Mesothelial cell of epicardium (in vitro differentiated cells): ENCODE results near the gene TMEM121. TPM values are rescaled to one million over a fixed set of nuclear protein-coding genes. Genes with fewer than 3 reads are reported as not detected.
A peak's percentile ranks its signal among the peaks of the same experiment; 100 is the strongest.

Experiments used
- DNase-seq, 2 experiments: peaks; one replicate each; pipeline ENCODE4 v3.0.0; 2021; ENCODE audit warnings: low spot score in 2 of 2; ENCODE audit not compliant: unreplicated experiment in 2 of 2
- H3K27ac Mint-ChIP-seq: 2 replicates; pipeline ENCODE4 v1.8.0; 2021; ENCODE audit warnings: mixed read lengths
- H3K27me3 Mint-ChIP-seq: 2 replicates; pipeline ENCODE4 v1.8.0; 2021; ENCODE audit warnings: low read depth, mixed read lengths
- H3K36me3 Mint-ChIP-seq: 2 replicates; pipeline ENCODE4 v1.8.0; 2021; ENCODE audit warnings: mixed read lengths
- H3K4me1 Mint-ChIP-seq: 2 replicates; pipeline ENCODE4 v1.8.0; 2021; ENCODE audit warnings: mixed read lengths
- H3K4me3 Mint-ChIP-seq: 2 replicates; pipeline ENCODE4 v1.8.0; 2021; ENCODE audit warnings: mild to moderate bottlenecking, moderate library complexity, mixed read lengths
- H3K9me3 Mint-ChIP-seq: 2 replicates; pipeline ENCODE4 v1.8.0; 2021; ENCODE audit warnings: mixed read lengths
- total RNA-seq: library from RNA; stranded (reverse); gene quantifications from 3 replicates; pipeline ENCODE4 v1.2.1, GENCODE V29; 2021
- TF ChIP-seq, protein P1 (sequence below): fragments of 200-600 bp; sonication (generic); IDR thresholded peaks from one replicate; pipeline ENCODE4 v1.5.0; 2021; ENCODE audit warnings: antibody characterized with exemption; ENCODE audit not compliant: unreplicated experiment

Gene TMEM121
- total RNA-seq, 1 donor from 2014 or later, result 5.6 TPM

GRCh38 chr14:105525326-105525725 is 1.1 kb upstream of the TMEM121 start:
- no peaks in the 10 kb centered on the region for H3K9me3 Mint-ChIP-seq
- no peak for DNase-seq
- H3K36me3 Mint-ChIP-seq, result no peaks in the 10 kb centered on the region
- peak overlapping the region; percentile 64 for H3K4me3 Mint-ChIP-seq
- TF ChIP-seq, protein P1, sequence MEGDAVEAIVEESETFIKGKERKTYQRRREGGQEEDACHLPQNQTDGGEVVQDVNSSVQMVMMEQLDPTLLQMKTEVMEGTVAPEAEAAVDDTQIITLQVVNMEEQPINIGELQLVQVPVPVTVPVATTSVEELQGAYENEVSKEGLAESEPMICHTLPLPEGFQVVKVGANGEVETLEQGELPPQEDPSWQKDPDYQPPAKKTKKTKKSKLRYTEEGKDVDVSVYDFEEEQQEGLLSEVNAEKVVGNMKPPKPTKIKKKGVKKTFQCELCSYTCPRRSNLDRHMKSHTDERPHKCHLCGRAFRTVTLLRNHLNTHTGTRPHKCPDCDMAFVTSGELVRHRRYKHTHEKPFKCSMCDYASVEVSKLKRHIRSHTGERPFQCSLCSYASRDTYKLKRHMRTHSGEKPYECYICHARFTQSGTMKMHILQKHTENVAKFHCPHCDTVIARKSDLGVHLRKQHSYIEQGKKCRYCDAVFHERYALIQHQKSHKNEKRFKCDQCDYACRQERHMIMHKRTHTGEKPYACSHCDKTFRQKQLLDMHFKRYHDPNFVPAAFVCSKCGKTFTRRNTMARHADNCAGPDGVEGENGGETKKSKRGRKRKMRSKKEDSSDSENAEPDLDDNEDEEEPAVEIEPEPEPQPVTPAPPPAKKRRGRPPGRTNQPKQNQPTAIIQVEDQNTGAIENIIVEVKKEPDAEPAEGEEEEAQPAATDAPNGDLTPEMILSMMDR, result no peak
- H3K4me1 Mint-ChIP-seq, result peaks cover 3% of the 10 kb centered on the region
- no peak overlapping the region for H3K27ac Mint-ChIP-seq
- H3K27me3 Mint-ChIP-seq, result peaks cover 44% of the 10 kb centered on the region

GRCh38 chr14:105526776-105527380 is 495 bp downstream of the TMEM121 start:
- TF ChIP-seq, protein P1, result no peak
- Mint-ChIP-seq H3K9me3 (no peaks in the 10 kb centered on the region), H3K27ac (no peak overlapping the region), H3K36me3 (no peaks in the 10 kb centered on the region), H3K27me3 (peaks cover 39% of the 10 kb centered on the region), H3K4me1 (peaks cover 3% of the 10 kb centered on the region), H3K4me3 (peak overlapping the region; percentile 61)
- DNase-seq, result peak in 1 of 2 experiments; percentile 45

- no peak overlapping the region for H3K27ac Mint-ChIP-seq
- TF ChIP-seq, protein P1, result no peak
- peaks cover 37% of the 10 kb centered on the region for H3K27me3 Mint-ChIP-seq
- H3K4me3 Mint-ChIP-seq, result peak overlapping the region; percentile 61
- no peaks in the 10 kb centered on the region for H3K9me3 Mint-ChIP-seq
- DNase-seq, result no peak
- peaks cover 3% of the 10 kb centered on the region for H3K4me1 Mint-ChIP-seq
- no peaks in the 10 kb centered on the region for H3K36me3 Mint-ChIP-seq
Measured at GRCh38 chr14:105527381-105527825, 1.0 kb downstream of the TMEM121 start.

- Mint-ChIP-seq H3K36me3 (no peaks in the 10 kb centered on the region), H3K27me3 (peaks cover 41% of the 10 kb centered on the region), H3K27ac (no peak overlapping the region), H3K9me3 (no peaks in the 10 kb centered on the region), H3K4me3 (peak overlapping the region; percentile 61), H3K4me1 (peaks cover 3% of the 10 kb centered on the region)
- TF ChIP-seq, protein P1, result peak; percentile 77
- peak; percentile 72 to 87 for DNase-seq
Measured at GRCh38 chr14:105527826-105528585, 1.6 kb downstream of the TMEM121 start.

- H3K4me1 Mint-ChIP-seq, result peaks cover 3% of the 10 kb centered on the region
- DNase-seq, result no peak
- no peak overlapping the region for H3K27ac Mint-ChIP-seq
- H3K4me3 Mint-ChIP-seq, result peak overlapping the region; percentile 61
- H3K27me3 Mint-ChIP-seq, result peaks cover 37% of the 10 kb centered on the region
- no peaks in the 10 kb centered on the region for H3K36me3 Mint-ChIP-seq
- H3K9me3 Mint-ChIP-seq, result no peaks in the 10 kb centered on the region
- TF ChIP-seq, protein P1, result no peak
Measured at GRCh38 chr14:105528586-105529318, 2.4 kb downstream of the TMEM121 start.
